ENCODE measurements around the gene ADIPOQ. TPM values are rescaled to one million over a fixed set of nuclear protein-coding genes. Genes with fewer than 3 reads are reported as not detected.
A peak's percentile ranks its signal among the peaks of the same experiment; 100 is the strongest.

ADIPOQ gene
- total RNA-seq, 1 experiment from 2014 or later = not detected

GRCh38 chr3:186807231-186807630 is 35.3 kb upstream of the ADIPOQ start:
- no peak overlapping the region for H2AK5ac ChIP-seq (ENCODE audit: insufficient read length, low read length)
- peak overlapping the region; percentile 51 for H3K4me2 ChIP-seq (ENCODE audit: insufficient read depth, insufficient read length, low read length)
- no peak overlapping the region for H3K18ac ChIP-seq (ENCODE audit: insufficient read length, low read depth, low read length)
- peaks cover 14 to 18% of the 10 kb centered on the region in 2 experiments for H3K4me1 Mint-ChIP-seq
- H4K5ac ChIP-seq (ENCODE audit: insufficient read length, low read depth, low read length) = no peak overlapping the region
- no peak for DNase-seq
- H2BK12ac ChIP-seq (ENCODE audit: insufficient read length, low read depth, low read length) = no peak overlapping the region
- no peak overlapping the region for H4K91ac ChIP-seq (ENCODE audit: insufficient read length, low read depth, low read length)
- no peak overlapping the region for H3K27ac ChIP-seq (ENCODE audit: insufficient read length, low read depth, low read length)
- peak overlapping the region; percentile 92 for H3K9ac ChIP-seq (ENCODE audit: extremely low read depth, insufficient read length, low read length)
- peaks cover 17 to 27% (median 26%) of the 10 kb centered on the region in 3 experiments for H3K36me3 Mint-ChIP-seq (ENCODE audit: insufficient read depth in 1 of 3, low read depth in 3 of 3)
- H3K9me3 ChIP-seq (ENCODE audit: control insufficient read depth, low read depth, low read length) = no peaks in the 10 kb centered on the region
- no peak overlapping the region for H4K8ac ChIP-seq (replicated peaks; ENCODE audit: insufficient read length, low read depth, low read length)
- no CpG with 5 or more reads among the region's 5 CpGs for WGBS (ENCODE audit: extremely low coverage, insufficient read length, low lambda C conversion rate)
- H3K79me1 ChIP-seq (ENCODE audit: insufficient read depth, low read depth, low read length, poor library complexity, severe bottlenecking) = peaks cover 6% of the 10 kb centered on the region
- H3K9me3 Mint-ChIP-seq = peaks cover 0 to 4% of the 10 kb centered on the region in 2 experiments; a peak in 3 of 5 replicates
- H3K14ac ChIP-seq (ENCODE audit: insufficient read depth, low read length) = no peak overlapping the region
- no peak overlapping the region for H2BK15ac ChIP-seq (ENCODE audit: low read depth, low read length)
- no peak overlapping the region for H3K4ac ChIP-seq (ENCODE audit: low read depth, low read length)
- H3K27ac Mint-ChIP-seq = peak overlapping the region; percentile 88 to 98 (median 95); a peak in 6 of 7 replicates
- peaks cover 5% of the 10 kb centered on the region; the same call in 1 of the 2 replicates for H3K79me2 ChIP-seq (ENCODE audit: insufficient read depth, low read length)
- H2BK20ac ChIP-seq (ENCODE audit: low read depth, low read length, poor library complexity, severe bottlenecking) = no peak overlapping the region
- H3K4me3 Mint-ChIP-seq = peak overlapping the region; percentile 90
- no peak for TF ChIP-seq CTCF (conservative IDR thresholded peaks at IDR 0.05)
- no peak overlapping the region for H3K23ac ChIP-seq (ENCODE audit: insufficient read length, low read depth, low read length)
- no peak overlapping the region for H3K56ac ChIP-seq (ENCODE audit: insufficient read length, low read depth, low read length)
- H3K27me3 ChIP-seq (ENCODE audit: insufficient read depth, low read length) = no peaks in the 10 kb centered on the region
- peaks cover 12% of the 10 kb centered on the region for H3K23me2 ChIP-seq (ENCODE audit: insufficient read length, low read depth, low read length, poor library complexity, severe bottlenecking)
- no peak overlapping the region for H2AFZ ChIP-seq (ENCODE audit: low read length)
- H2BK5ac ChIP-seq (ENCODE audit: insufficient read length, low read length) = no peak overlapping the region
- no peaks in the 10 kb centered on the region for H4K20me1 ChIP-seq (ENCODE audit: control insufficient read depth, insufficient read depth, insufficient read length)
- no peak overlapping the region for H2BK120ac ChIP-seq (ENCODE audit: low read depth, low read length, poor library complexity, severe bottlenecking)
- H3K27me3 Mint-ChIP-seq (ENCODE audit: low read depth) = no peaks in the 10 kb centered on the region
- H3K4me1 ChIP-seq (ENCODE audit: insufficient read depth, low read length) = no peaks in the 10 kb centered on the region
- no peak overlapping the region for H3T11ph ChIP-seq (ENCODE audit: low read length)

All from H9 (cell line).